ENCODE measurements around the gene CYREN. TPM values are rescaled to one million over a fixed set of nuclear protein-coding genes. Genes with fewer than 3 reads are reported as not detected.

CYREN gene
- total and polyA plus RNA-seq, 4 donors: 17.8 to 31.7 (median 24.4) TPM

- H3K9me3 ChIP-seq (ENCODE audit: control insufficient read depth, low read length): no peaks in the 10 kb centered on the region
- ATAC-seq (ENCODE audit: low FRiP score) (peak; percentile 2), DNase-seq (no peak)
- 0% methylated on average over 13 of the region's 13 CpGs for WGBS, 2 donors
- H3K27ac ChIP-seq (ENCODE audit: low read depth in 1 of 2, low read length in 2 of 2): peak overlapping the region in 1 of 2 donors; percentile 96
- H3K4me3 ChIP-seq (ENCODE audit: low read length in 2 of 2): peak overlapping the region; percentile 75 to 94
- H3K36me3 ChIP-seq (ENCODE audit: control insufficient read depth in 1 of 2, insufficient read depth in 2 of 2, low read length in 1 of 2): peaks cover 0 to 2% of the 10 kb centered on the region in 2 donors
- no peaks in the 10 kb centered on the region for H3K4me1 ChIP-seq (ENCODE audit: control insufficient read depth in 1 of 2, insufficient read depth in 2 of 2, low read length in 2 of 2)
- no peaks in the 10 kb centered on the region for H3K27me3 ChIP-seq (ENCODE audit: control insufficient read depth in 1 of 2, insufficient read depth in 2 of 2, low read length in 1 of 2)
- intact Hi-C loops (cut with DNase I): loop anchor here in 1 of 2 donors (2.0 kb wide), 1 partner anchor 42 kb away; no protein-coding TSS in a partner anchor
These were observed 40.3 kb upstream of the CYREN start for GRCh38 chr7:135210888-135211178.

GRCh38 chr7:135209225-135209834 is 38.8 kb upstream of the CYREN start:
- Histone ChIP-seq H3K27me3 (ENCODE audit: control insufficient read depth in 1 of 2, insufficient read depth in 2 of 2, low read length in 1 of 2) (no peaks in the 10 kb centered on the region), H3K36me3 (ENCODE audit: control insufficient read depth in 1 of 2, insufficient read depth in 2 of 2, low read length in 1 of 2) (peaks cover 0 to 4% of the 10 kb centered on the region in 2 donors), H3K4me3 (ENCODE audit: low read length in 2 of 2) (no peak overlapping the region), H3K27ac (ENCODE audit: low read depth in 1 of 2, low read length in 2 of 2) (no peak overlapping the region), H3K4me1 (ENCODE audit: control insufficient read depth in 1 of 2, insufficient read depth in 2 of 2, low read length in 2 of 2) (peaks cover 0 to 4% of the 10 kb centered on the region in 2 donors), H3K9me3 (ENCODE audit: control insufficient read depth, low read length) (no peaks in the 10 kb centered on the region)
- intact Hi-C loops (cut with DNase I): no loop called here
- WGBS, 2 donors: 89 to 92% methylated on average over 7 of the region's 7 CpGs
- ATAC-seq (ENCODE audit: low FRiP score): no peak
- DNase-seq: no peak

- peaks cover 0 to 4% of the 10 kb centered on the region in 2 donors for H3K4me1 ChIP-seq (ENCODE audit: control insufficient read depth in 1 of 2, insufficient read depth in 2 of 2, low read length in 2 of 2)
These were observed 37.7 kb upstream of the CYREN start for GRCh38 chr7:135208102-135208793.

GRCh38 chr7:135207406-135208101 is 37.0 kb upstream of the CYREN start:
- Histone ChIP-seq H3K9me3 (ENCODE audit: control insufficient read depth, low read length) (no peaks in the 10 kb centered on the region), H3K4me1 (ENCODE audit: control insufficient read depth in 1 of 2, insufficient read depth in 2 of 2, low read length in 2 of 2) (peaks cover 0 to 4% of the 10 kb centered on the region in 2 donors), H3K27ac (ENCODE audit: low read depth in 1 of 2, low read length in 2 of 2) (no peak overlapping the region), H3K4me3 (ENCODE audit: low read length in 2 of 2) (no peak overlapping the region), H3K27me3 (ENCODE audit: control insufficient read depth in 1 of 2, insufficient read depth in 2 of 2, low read length in 1 of 2) (no peaks in the 10 kb centered on the region), H3K36me3 (ENCODE audit: control insufficient read depth in 1 of 2, insufficient read depth in 2 of 2, low read length in 1 of 2) (peaks cover 0 to 4% of the 10 kb centered on the region in 2 donors)
- intact Hi-C loops (cut with DNase I): no loop called here
- DNase-seq (no peak), ATAC-seq (ENCODE audit: low FRiP score) (no peak)
- 85 to 90% methylated on average over 8 of the region's 8 CpGs for WGBS, 2 donors

More at GRCh38 chr7:135208102-135208793, 37.7 kb upstream of the CYREN start:
- 33 to 41% methylated on average over 6 of the region's 6 CpGs for WGBS, 2 donors
- Histone ChIP-seq H3K27ac (ENCODE audit: low read depth in 1 of 2, low read length in 2 of 2) (no peak overlapping the region), H3K36me3 (ENCODE audit: control insufficient read depth in 1 of 2, insufficient read depth in 2 of 2, low read length in 1 of 2) (peaks cover 0 to 4% of the 10 kb centered on the region in 2 donors), H3K4me3 (ENCODE audit: low read length in 2 of 2) (no peak overlapping the region), H3K9me3 (ENCODE audit: control insufficient read depth, low read length) (no peaks in the 10 kb centered on the region), H3K27me3 (ENCODE audit: control insufficient read depth in 1 of 2, insufficient read depth in 2 of 2, low read length in 1 of 2) (no peaks in the 10 kb centered on the region)
- no peak for ATAC-seq (ENCODE audit: low FRiP score)
- intact Hi-C loops (cut with DNase I): no loop called here
- DNase-seq: peak in 1 of 2 donors; percentile 64

- H3K9me3 ChIP-seq (ENCODE audit: control insufficient read depth, low read length): no peaks in the 10 kb centered on the region
- no peak for DNase-seq
- WGBS, 2 donors: 92% methylated on average over 7 of the region's 7 CpGs
- peaks cover 0 to 4% of the 10 kb centered on the region in 2 donors for H3K4me1 ChIP-seq (ENCODE audit: control insufficient read depth in 1 of 2, insufficient read depth in 2 of 2, low read length in 2 of 2)
- no peak overlapping the region for H3K27ac ChIP-seq (ENCODE audit: low read depth in 1 of 2, low read length in 2 of 2)
- H3K27me3 ChIP-seq (ENCODE audit: control insufficient read depth in 1 of 2, insufficient read depth in 2 of 2, low read length in 1 of 2): no peaks in the 10 kb centered on the region
- intact Hi-C loops (cut with DNase I): no loop called here
- H3K4me3 ChIP-seq (ENCODE audit: low read length in 2 of 2): no peak overlapping the region
- no peak for ATAC-seq (ENCODE audit: low FRiP score)
- H3K36me3 ChIP-seq (ENCODE audit: control insufficient read depth in 1 of 2, insufficient read depth in 2 of 2, low read length in 1 of 2): peaks cover 0 to 4% of the 10 kb centered on the region in 2 donors
These were observed 36.5 kb upstream of the CYREN start for GRCh38 chr7:135206941-135207391.

- peaks cover 0 to 4% of the 10 kb centered on the region in 2 donors for H3K4me1 ChIP-seq (ENCODE audit: control insufficient read depth in 1 of 2, insufficient read depth in 2 of 2, low read length in 2 of 2)
- no peak for ATAC-seq (ENCODE audit: low FRiP score)
- H3K27me3 ChIP-seq (ENCODE audit: control insufficient read depth in 1 of 2, insufficient read depth in 2 of 2, low read length in 1 of 2): no peaks in the 10 kb centered on the region
- H3K4me3 ChIP-seq (ENCODE audit: low read length in 2 of 2): no peak overlapping the region
- peaks cover 0 to 4% of the 10 kb centered on the region in 2 donors for H3K36me3 ChIP-seq (ENCODE audit: control insufficient read depth in 1 of 2, insufficient read depth in 2 of 2, low read length in 1 of 2)
- intact Hi-C loops (cut with DNase I): no loop called here
- no peak for DNase-seq
- no peak overlapping the region for H3K27ac ChIP-seq (ENCODE audit: low read depth in 1 of 2, low read length in 2 of 2)
- WGBS, 2 donors: 95 to 98% methylated on average over 8 of the region's 8 CpGs
- no peaks in the 10 kb centered on the region for H3K9me3 ChIP-seq (ENCODE audit: control insufficient read depth, low read length)
These were observed 35.3 kb upstream of the CYREN start for GRCh38 chr7:135205850-135206249.

GRCh38 chr7:135204876-135205275 is 34.4 kb upstream of the CYREN start:
- no peak for DNase-seq
- Histone ChIP-seq H3K27ac (ENCODE audit: low read depth in 1 of 2, low read length in 2 of 2) (peak overlapping the region in 1 of 2 donors; percentile 65), H3K36me3 (ENCODE audit: control insufficient read depth in 1 of 2, insufficient read depth in 2 of 2, low read length in 1 of 2) (peaks cover 0 to 6% of the 10 kb centered on the region in 2 donors), H3K27me3 (ENCODE audit: control insufficient read depth in 1 of 2, insufficient read depth in 2 of 2, low read length in 1 of 2) (no peaks in the 10 kb centered on the region), H3K9me3 (ENCODE audit: control insufficient read depth, low read length) (no peaks in the 10 kb centered on the region), H3K4me1 (ENCODE audit: control insufficient read depth in 1 of 2, insufficient read depth in 2 of 2, low read length in 2 of 2) (peaks cover 0 to 4% of the 10 kb centered on the region in 2 donors), H3K4me3 (ENCODE audit: low read length in 2 of 2) (no peak overlapping the region)
- intact Hi-C loops (cut with DNase I): no loop called here
- WGBS, 2 donors: 54 to 69% methylated on average over 5 of the region's 5 CpGs
- ATAC-seq (ENCODE audit: low FRiP score): no peak

GRCh38 chr7:135204341-135204749 is 33.8 kb upstream of the CYREN start:
- Histone ChIP-seq H3K4me3 (ENCODE audit: low read length in 2 of 2) (no peak overlapping the region), H3K9me3 (ENCODE audit: control insufficient read depth, low read length) (no peaks in the 10 kb centered on the region), H3K27me3 (ENCODE audit: control insufficient read depth in 1 of 2, insufficient read depth in 2 of 2, low read length in 1 of 2) (no peaks in the 10 kb centered on the region), H3K36me3 (ENCODE audit: control insufficient read depth in 1 of 2, insufficient read depth in 2 of 2, low read length in 1 of 2) (peaks cover 0 to 6% of the 10 kb centered on the region in 2 donors), H3K27ac (ENCODE audit: low read depth in 1 of 2, low read length in 2 of 2) (peak overlapping the region in 1 of 2 donors; percentile 63), H3K4me1 (ENCODE audit: control insufficient read depth in 1 of 2, insufficient read depth in 2 of 2, low read length in 2 of 2) (peaks cover 0 to 4% of the 10 kb centered on the region in 2 donors)
- ATAC-seq (ENCODE audit: low FRiP score) (peak; percentile 46), DNase-seq (peak in 1 of 2 donors; percentile 67)
- 40 to 56% methylated on average over 6 of the region's 6 CpGs for WGBS, 2 donors
- intact Hi-C loops (cut with DNase I): no loop called here

Measured in aorta (tissue), 5 donors.